ENCODE measurements around the gene MAP3K5. TPM values are rescaled to one million over a fixed set of nuclear protein-coding genes. Genes with fewer than 3 reads are reported as not detected.
"Not testable (repeated sequence)": the region's sequence is repeated elsewhere in the genome, so short reads cannot be mapped to it uniquely, and the experiment has no call there.

The MAP3K5 gene
- total RNA-seq, 2 donors from 2014 or later, result 6.7 to 11.9 TPM

GRCh38 chr6:136695412-136695811 lies 96.9 kb downstream of the MAP3K5 start:
- no peaks in the 10 kb centered on the region for H3K9me3 ChIP-seq
- no peak overlapping the region for H3K27ac ChIP-seq
- DNase-seq (ENCODE audit: low spot score), result no peak
- H3K36me3 ChIP-seq, result no peaks in the 10 kb centered on the region
- no peaks in the 10 kb centered on the region for H3K27me3 ChIP-seq
- no peak for TF ChIP-seq CTCF (IDR thresholded peaks at IDR 0.05)
- H3K4me1 ChIP-seq, result no peaks in the 10 kb centered on the region
- H3K4me3 ChIP-seq, result no peak overlapping the region

- Histone ChIP-seq H3K27ac (no peak overlapping the region), H3K9me3 (no peaks in the 10 kb centered on the region), H3K27me3 (no peaks in the 10 kb centered on the region), H3K4me3 (no peak overlapping the region), H3K4me1 (no peaks in the 10 kb centered on the region), H3K36me3 (no peaks in the 10 kb centered on the region)
- DNase-seq (ENCODE audit: low spot score), result no peak
- TF ChIP-seq CTCF (IDR thresholded peaks at IDR 0.05), result no peak
Measured at GRCh38 chr6:136693090-136693489, 99.2 kb downstream of the MAP3K5 start.

- not testable (repeated sequence) for DNase-seq (ENCODE audit: low spot score); H3K27me3 ChIP-seq; H3K4me3 ChIP-seq; H3K36me3 ChIP-seq; H3K9me3 ChIP-seq; H3K27ac ChIP-seq
- peaks cover 0 to 13% of the 10 kb centered on the region in 2 donors for H3K4me1 ChIP-seq
Measured at GRCh38 chr6:136687894-136688293, 104.4 kb downstream of the MAP3K5 start.

GRCh38 chr6:136685540-136686108 lies 106.7 kb downstream of the MAP3K5 start:
- Histone ChIP-seq H3K4me1 (peaks cover 0 to 13% of the 10 kb centered on the region in 2 donors), H3K4me3 (no peak overlapping the region), H3K27me3 (no peaks in the 10 kb centered on the region), H3K9me3 (no peaks in the 10 kb centered on the region), H3K36me3 (no peaks in the 10 kb centered on the region), H3K27ac (no peak overlapping the region)
- no peak for TF ChIP-seq CTCF (IDR thresholded peaks at IDR 0.05)
- no peak for DNase-seq (ENCODE audit: low spot score)

GRCh38 chr6:136684466-136684865 lies 107.8 kb downstream of the MAP3K5 start:
- no peaks in the 10 kb centered on the region for H3K36me3 ChIP-seq
- no peak overlapping the region for H3K4me3 ChIP-seq
- H3K4me1 ChIP-seq, result peaks cover 0 to 13% of the 10 kb centered on the region in 2 donors
- H3K9me3 ChIP-seq, result no peaks in the 10 kb centered on the region
- no peak for DNase-seq (ENCODE audit: low spot score)
- no peak overlapping the region for H3K27ac ChIP-seq
- no peaks in the 10 kb centered on the region for H3K27me3 ChIP-seq
- TF ChIP-seq CTCF (IDR thresholded peaks at IDR 0.05), result no peak

- Histone ChIP-seq H3K27ac (no peak overlapping the region), H3K36me3 (no peaks in the 10 kb centered on the region), H3K4me1 (peaks cover 0 to 13% of the 10 kb centered on the region in 2 donors), H3K27me3 (no peaks in the 10 kb centered on the region), H3K9me3 (no peaks in the 10 kb centered on the region), H3K4me3 (no peak overlapping the region)
- DNase-seq (ENCODE audit: low spot score), result no peak
- TF ChIP-seq CTCF (IDR thresholded peaks at IDR 0.05), result no peak
Measured at GRCh38 chr6:136683209-136683941, 108.9 kb downstream of the MAP3K5 start.
